GM13976 (cell line): Measurements from ENCODE around the gene PARK7.

ENCODE experiments used
- DNase-seq: peaks from one replicate; pipeline ENCODE4 v3.0.0; 2012; ENCODE audit warnings: low spot score
- CTCF ChIP-seq: IDR thresholded peaks from 2 replicates; pipeline ENCODE4 v1.5.1; 2012; ENCODE audit warnings: borderline replicate concordance, mild to moderate bottlenecking; ENCODE audit not compliant: insufficient read depth; ENCODE audit errors: extremely low read depth, missing control alignments, control extremely low read depth
- in situ Hi-C: fragments of 300-500 bp; cut with MboI; formaldehyde crosslinking; loops from one replicate; pipeline ENCODE4 v1.12.0; 2022; ENCODE audit warnings: low sequenced_read_pairs, mixed read lengths, inconsistent platforms; ENCODE audit not compliant: unreplicated experiment

The PARK7 gene

GRCh38 chr1:7967651-7968050, 6.1 kb downstream of the PARK7 start:
- in situ Hi-C loops, result no loop called here
- no peak for DNase-seq
- TF ChIP-seq CTCF, result no peak

- in situ Hi-C loops, result no loop called here
- no peak for TF ChIP-seq CTCF
- DNase-seq, result no peak
Measured at GRCh38 chr1:7970246-7970645, 8.7 kb downstream of the PARK7 start.

GRCh38 chr1:7971024-7971423, 9.5 kb downstream of the PARK7 start:
- in situ Hi-C loops, result no loop called here
- TF ChIP-seq CTCF, result no peak
- DNase-seq, result no peak

GRCh38 chr1:7972285-7972684, 10.8 kb downstream of the PARK7 start:
- no peak for TF ChIP-seq CTCF
- DNase-seq, result no peak
- in situ Hi-C loops, result no loop called here

GRCh38 chr1:7973086-7973485, 11.6 kb downstream of the PARK7 start:
- TF ChIP-seq CTCF, result no peak
- DNase-seq, result no peak
- in situ Hi-C loops, result no loop called here

GRCh38 chr1:7975212-7975865, 13.8 kb downstream of the PARK7 start:
- DNase-seq, result peak; percentile 70
- peak; percentile 59 for TF ChIP-seq CTCF
- in situ Hi-C loops, result no loop called here
